PC-9 (cell line): ENCODE measurements around the gene CACNA2D4. TPM values are rescaled to one million over a fixed set of nuclear protein-coding genes. Genes with fewer than 3 reads are reported as not detected.

Source experiments
- BruUV-seq: library from RNA; stranded (reverse); fragments of 400-500 nt; replicated peaks from 2 replicates; lab custom pipeline; 2021; lab: Mats Ljungman, UMichigan
- CTCF ChIA-PET: fragments of 300-600 bp; sonication (Branson Sonifier 250); formaldehyde crosslinking; loops from one replicate; lab custom pipeline; 2022; ENCODE audit warnings: antibody characterized with exemption; lab: Charles Lee
- POLR2A ChIA-PET: fragments of 300-600 bp; sonication (Branson Sonifier 250); formaldehyde crosslinking; loops from one replicate; lab custom pipeline; 2022; ENCODE audit warnings: antibody characterized with exemption; ENCODE audit not compliant: unreplicated experiment; lab: Charles Lee
- DNase-seq, 2 experiments: peaks; one replicate each; pipeline versions ENCODE4 v3.0.0 to v3.0.0-alpha.2; 2015 to 2022; ENCODE audit warnings: mixed read lengths in 1 of 2
- H2AFZ ChIP-seq: fragments of 200-600 bp; sonication (generic); 2 replicates; pipeline ENCODE4 v1.8.1; 2017; ENCODE audit warnings: antibody characterized with exemption
- H3F3A ChIP-seq: fragments of 200-600 bp; sonication (generic); 2 replicates; pipeline ENCODE4 v1.8.1; 2017; ENCODE audit warnings: antibody characterized with exemption, mild to moderate bottlenecking, low read depth; ENCODE audit not compliant: insufficient read depth
- H3K27ac ChIP-seq: fragments of 200-600 bp; sonication (generic); 2 replicates; pipeline ENCODE4 v1.6.1; 2016; ENCODE audit warnings: mixed run types
- H3K27me3 ChIP-seq: fragments of 200-600 bp; sonication (generic); 2 replicates; pipeline ENCODE4 v1.6.1; 2016; ENCODE audit warnings: low read depth, mixed run types; ENCODE audit not compliant: insufficient read depth
- H3K36me3 ChIP-seq: fragments of 200-600 bp; sonication (generic); 2 replicates; pipeline ENCODE4 v1.6.1; 2016; ENCODE audit warnings: low read depth, mixed run types
- H3K4me1 ChIP-seq: fragments of 200-600 bp; sonication (generic); replicated peaks from 2 replicates; pipeline ENCODE4 v1.6.1; 2016; ENCODE audit warnings: mixed run types; ENCODE audit not compliant: insufficient read depth
- H3K4me2 ChIP-seq: fragments of 200-600 bp; sonication (generic); 2 replicates; pipeline ENCODE4 v1.6.1; 2017; ENCODE audit warnings: mixed run types
- H3K4me3 ChIP-seq: fragments of 200-600 bp; sonication (generic); 2 replicates; pipeline ENCODE4 v1.6.1; 2016; ENCODE audit warnings: mixed run types
- H3K79me2 ChIP-seq: fragments of 200-600 bp; sonication (generic); 2 replicates; pipeline ENCODE4 v1.6.1; 2017; ENCODE audit warnings: low read depth, mixed run types
- H3K9me2 ChIP-seq: fragments of 200-600 bp; sonication (generic); 2 replicates; pipeline ENCODE4 v1.8.1; 2017; ENCODE audit warnings: mild to moderate bottlenecking; ENCODE audit not compliant: insufficient read depth
- H3K9me3 ChIP-seq: fragments of 200-600 bp; sonication (generic); 2 replicates; pipeline ENCODE4 v1.8.1; 2016; ENCODE audit warnings: low read depth; ENCODE audit not compliant: insufficient read depth
- H4K20me1 ChIP-seq: fragments of 200-600 bp; sonication (generic); 2 replicates; pipeline ENCODE4 v1.8.1; 2017; ENCODE audit not compliant: insufficient read depth
- EZH2 ChIP-seq: fragments of 200-600 bp; sonication (generic); IDR thresholded peaks from 2 replicates; pipeline ENCODE4 v1.8.0; 2017; ENCODE audit warnings: antibody characterized with exemption, low read depth
- intact Hi-C: fragments of 100-400 bp; cut with micrococcal nuclease; formaldehyde crosslinking; loops from one replicate; pipeline ENCODE4 v1.10.0; 2022; ENCODE audit not compliant: unreplicated experiment
- total RNA-seq: library from RNA; stranded (reverse); gene quantifications from 2 replicates; pipeline ENCODE4 v1.2.3, GENCODE V29; 2021
- TF ChIP-seq, protein P1 (sequence below): fragments of 200-600 bp; sonication (generic); conservative IDR thresholded peaks from 2 replicates; pipeline ENCODE4 v1.6.1; 2017; ENCODE audit warnings: mixed run types, antibody characterized with exemption, mild to moderate bottlenecking, moderate library complexity

CACNA2D4 gene
- total RNA-seq, 1 experiment from 2014 or later = not detected

DNA sequence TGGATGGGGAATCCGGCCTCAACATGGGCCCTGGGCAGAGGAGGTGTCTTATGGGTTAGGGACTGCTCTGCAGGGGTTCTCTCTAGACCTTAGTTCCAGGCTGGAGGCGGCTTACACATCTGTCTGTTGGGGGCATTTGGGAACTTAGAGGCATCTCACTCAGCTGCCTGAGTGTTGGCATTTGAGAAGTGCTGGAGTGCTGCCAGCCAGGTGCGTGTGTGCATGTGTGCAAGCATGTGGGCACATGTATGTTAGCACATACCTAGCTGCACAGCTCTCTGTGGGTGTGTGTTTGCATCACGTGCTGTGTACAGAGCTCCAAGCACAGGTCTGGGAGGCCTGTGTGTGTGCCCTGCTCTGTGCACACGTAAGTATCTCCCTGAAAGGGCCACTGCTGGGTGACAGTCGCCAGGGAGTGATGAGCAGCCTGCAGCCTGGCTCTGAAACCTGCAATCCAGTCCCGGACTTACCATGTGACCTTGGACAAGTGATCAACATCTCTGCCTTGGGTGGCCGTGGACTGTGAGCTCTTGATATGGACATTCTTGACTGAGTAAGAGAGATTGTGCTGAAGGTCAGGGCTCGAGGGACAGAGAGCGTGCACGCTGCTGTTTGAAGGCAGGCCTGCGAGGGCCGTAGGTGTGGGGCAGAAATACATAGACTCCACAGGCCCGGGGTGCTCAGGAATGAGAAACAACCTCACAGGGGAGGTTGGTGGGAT is 92.9 kb downstream of the CACNA2D4 start:
- no peak for DNase-seq
- ChIA-PET CTCF (no interaction called here), POLR2A (no interaction called here)
- H3K27ac ChIP-seq = no peak overlapping the region
- TF ChIP-seq EZH2 = no peak
- TF ChIP-seq, protein P1, sequence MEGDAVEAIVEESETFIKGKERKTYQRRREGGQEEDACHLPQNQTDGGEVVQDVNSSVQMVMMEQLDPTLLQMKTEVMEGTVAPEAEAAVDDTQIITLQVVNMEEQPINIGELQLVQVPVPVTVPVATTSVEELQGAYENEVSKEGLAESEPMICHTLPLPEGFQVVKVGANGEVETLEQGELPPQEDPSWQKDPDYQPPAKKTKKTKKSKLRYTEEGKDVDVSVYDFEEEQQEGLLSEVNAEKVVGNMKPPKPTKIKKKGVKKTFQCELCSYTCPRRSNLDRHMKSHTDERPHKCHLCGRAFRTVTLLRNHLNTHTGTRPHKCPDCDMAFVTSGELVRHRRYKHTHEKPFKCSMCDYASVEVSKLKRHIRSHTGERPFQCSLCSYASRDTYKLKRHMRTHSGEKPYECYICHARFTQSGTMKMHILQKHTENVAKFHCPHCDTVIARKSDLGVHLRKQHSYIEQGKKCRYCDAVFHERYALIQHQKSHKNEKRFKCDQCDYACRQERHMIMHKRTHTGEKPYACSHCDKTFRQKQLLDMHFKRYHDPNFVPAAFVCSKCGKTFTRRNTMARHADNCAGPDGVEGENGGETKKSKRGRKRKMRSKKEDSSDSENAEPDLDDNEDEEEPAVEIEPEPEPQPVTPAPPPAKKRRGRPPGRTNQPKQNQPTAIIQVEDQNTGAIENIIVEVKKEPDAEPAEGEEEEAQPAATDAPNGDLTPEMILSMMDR = no peak
- H3K79me2 ChIP-seq = no peaks in the 10 kb centered on the region
- H3F3A ChIP-seq = no peaks in the 10 kb centered on the region
- no peaks in the 10 kb centered on the region for H3K9me2 ChIP-seq
- H3K4me3 ChIP-seq = no peak overlapping the region
- H4K20me1 ChIP-seq = peaks cover 6% of the 10 kb centered on the region; the same call in 1 of the 2 replicates
- no peaks in the 10 kb centered on the region for H3K36me3 ChIP-seq
- intact Hi-C loops = no loop called here
- no peak overlapping the region for H2AFZ ChIP-seq
- no peak overlapping the region for H3K4me2 ChIP-seq
- no peaks in the 10 kb centered on the region for H3K9me3 ChIP-seq
- peaks cover 100% of the 10 kb centered on the region for H3K27me3 ChIP-seq
- H3K4me1 ChIP-seq = no peaks in the 10 kb centered on the region
- no TSS peak for BruUV-seq

DNA sequence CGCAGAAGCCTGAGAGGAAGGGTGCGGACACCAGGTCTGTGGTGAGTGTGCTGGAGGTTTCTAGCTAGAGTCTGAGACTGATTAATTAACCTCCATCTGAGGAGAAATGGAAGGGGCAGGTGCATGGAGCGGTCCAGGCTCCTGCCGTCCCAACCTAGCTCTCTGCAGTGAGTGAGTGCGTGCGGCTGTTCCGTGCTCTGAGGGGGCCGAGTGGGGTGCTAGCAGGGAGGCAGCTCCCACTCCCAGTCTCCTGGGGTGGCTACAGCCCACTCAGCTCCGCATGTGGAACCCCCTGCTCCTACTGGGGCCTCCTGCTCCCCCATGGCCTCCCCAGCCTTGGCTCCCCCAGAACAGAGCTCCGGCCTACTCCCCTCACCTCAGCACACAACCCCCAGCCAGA is 95.2 kb downstream of the CACNA2D4 start:
- Histone ChIP-seq H2AFZ (no peak overlapping the region), H3K27ac (no peak overlapping the region), H4K20me1 (peaks cover 4% of the 10 kb centered on the region; the same call in 1 of the 2 replicates), H3K4me3 (no peak overlapping the region), H3K79me2 (no peaks in the 10 kb centered on the region), H3K9me3 (no peaks in the 10 kb centered on the region), H3K9me2 (no peaks in the 10 kb centered on the region), H3K27me3 (peaks cover 94% of the 10 kb centered on the region), H3K4me1 (no peaks in the 10 kb centered on the region), H3K4me2 (no peak overlapping the region), H3K36me3 (no peaks in the 10 kb centered on the region), H3F3A (no peaks in the 10 kb centered on the region)
- no peak for DNase-seq
- TF ChIP-seq, protein P1 = no peak
- ChIA-PET CTCF (no interaction called here), POLR2A (no interaction called here)
- intact Hi-C loops = no loop called here
- no TSS peak for BruUV-seq

DNA sequence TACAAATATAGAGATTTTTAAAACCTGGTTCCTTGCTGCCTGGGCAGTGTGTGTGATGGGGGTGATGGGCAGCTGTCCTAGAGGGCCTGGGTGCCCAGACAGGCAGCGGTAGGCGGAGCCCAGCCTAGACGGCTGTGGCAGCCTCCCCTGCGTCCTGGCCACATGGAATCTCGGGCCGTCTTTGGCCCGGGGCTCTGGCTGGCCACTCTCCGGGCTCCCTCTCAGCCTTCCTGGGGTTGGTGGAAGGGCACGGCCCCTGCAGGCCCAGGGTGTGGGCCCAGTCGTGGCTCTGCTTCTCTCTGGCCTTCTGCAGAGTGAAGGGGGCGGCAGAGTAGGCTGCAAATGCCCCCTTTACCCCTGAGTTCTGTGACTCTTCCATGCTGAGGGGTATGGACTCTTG is 95.8 kb downstream of the CACNA2D4 start:
- Histone ChIP-seq H3K4me1 (no peaks in the 10 kb centered on the region), H3K36me3 (no peaks in the 10 kb centered on the region), H4K20me1 (peaks cover 4% of the 10 kb centered on the region; the same call in 1 of the 2 replicates), H3K4me3 (no peak overlapping the region), H3K79me2 (no peaks in the 10 kb centered on the region), H3K4me2 (no peak overlapping the region), H3K9me3 (no peaks in the 10 kb centered on the region), H2AFZ (no peak overlapping the region), H3K9me2 (no peaks in the 10 kb centered on the region), H3K27ac (no peak overlapping the region), H3F3A (no peaks in the 10 kb centered on the region), H3K27me3 (peaks cover 89% of the 10 kb centered on the region)
- TF ChIP-seq, protein P1 = no peak
- no peak for TF ChIP-seq EZH2
- intact Hi-C loops = no loop called here
- POLR2A ChIA-PET = no interaction called here
- CTCF ChIA-PET = no interaction called here
- no peak for DNase-seq
- no TSS peak for BruUV-seq
